Panc1 (cell line): ENCODE results near the gene UNC5B. TPM values are rescaled to one million over a fixed set of nuclear protein-coding genes. Genes with fewer than 3 reads are reported as not detected.

Experiments used
- ATAC-seq: fragments of 200-7000 bp; cut with Tn5 transposase; 2 replicates; pipeline ENCODE4 v1.9.1; 2020; ENCODE audit warnings: mild to moderate bottlenecking, moderate library complexity
- BruUV-seq: library from RNA; stranded (reverse); fragments of 400-500 nt; replicated peaks from 2 replicates; lab custom pipeline; 2021; lab: Mats Ljungman, UMichigan
- CTCF ChIA-PET: fragments of 300-600 bp; sonication (Branson Sonifier 250); formaldehyde crosslinking; loops from one replicate; lab custom pipeline; 2022; ENCODE audit warnings: antibody characterized with exemption; lab: Charles Lee
- POLR2A ChIA-PET: fragments of 300-600 bp; sonication (Branson Sonifier 250); formaldehyde crosslinking; loops from one replicate; lab custom pipeline; 2022; ENCODE audit warnings: antibody characterized with exemption; lab: Charles Lee
- DNase-seq: peaks from one replicate; pipeline ENCODE4 v3.0.0-alpha.2; 2010; ENCODE audit warnings: low read depth, low spot score
- H3K27ac ChIP-seq: 2 replicates; pipeline ENCODE4 v1.5.1; 2011; ENCODE audit warnings: mild to moderate bottlenecking, low read length, inconsistent platforms
- H3K27me3 ChIP-seq: fragments of 200-500 bp; sonication (Bioruptor generic); 2 replicates; pipeline ENCODE4 v1.6.0; 2014; ENCODE audit warnings: low read length, inconsistent platforms; ENCODE audit not compliant: control insufficient read depth, insufficient read depth
- H3K36me3 ChIP-seq: fragments of 200-500 bp; sonication (Bioruptor generic); 2 replicates; pipeline ENCODE4 v1.5.1; 2014; ENCODE audit warnings: inconsistent platforms, mild to moderate bottlenecking, low read length, moderate library complexity; ENCODE audit not compliant: control insufficient read depth, insufficient read depth
- H3K4me1 ChIP-seq: 2 replicates; pipeline ENCODE4 v1.5.1; 2011; ENCODE audit warnings: inconsistent platforms, mild to moderate bottlenecking, low read length, moderate library complexity; ENCODE audit not compliant: control insufficient read depth, insufficient read depth
- H3K4me3 ChIP-seq, 2 experiments: 2 replicates each; pipeline ENCODE4 v1.5.1; 2011 to 2012; ENCODE audit warnings: low read depth in 2 of 2, low read length in 2 of 2, mild to moderate bottlenecking in 2 of 2, inconsistent platforms in 1 of 2, moderate library complexity in 1 of 2
- H3K9me3 ChIP-seq: fragments of 200-500 bp; sonication (Bioruptor generic); 2 replicates; pipeline ENCODE4 v1.5.1; 2014; ENCODE audit warnings: low read depth, mild to moderate bottlenecking, inconsistent platforms, low read length, moderate library complexity; ENCODE audit not compliant: control insufficient read depth, insufficient read depth
- POLR2AphosphoS5 ChIP-seq: IDR thresholded peaks from 2 replicates; pipeline ENCODE4 v1.6.1; 2012; ENCODE audit warnings: mild to moderate bottlenecking, low read depth, low read length, moderate library complexity
- SIN3A ChIP-seq: IDR thresholded peaks from 2 replicates; pipeline ENCODE4 v1.6.1; 2012; ENCODE audit warnings: low read depth, mild to moderate bottlenecking, low read length, moderate library complexity, borderline replicate concordance; ENCODE audit not compliant: insufficient read depth
- TCF7L2 ChIP-seq: IDR thresholded peaks from 2 replicates; pipeline ENCODE4 v1.6.1; 2011; ENCODE audit warnings: mild to moderate bottlenecking, low read depth, low read length, inconsistent platforms
- in situ Hi-C: cut with HindIII; loops from 2 replicates; pipeline ENCODE4 v1.10.0; 2016; ENCODE audit warnings: low sequenced_read_pairs, low pct_unique_long_range_greater_than_20kb
- intact Hi-C: fragments of 100-400 bp; cut with micrococcal nuclease; formaldehyde crosslinking; loops from one replicate; pipeline ENCODE4 v1.10.0; 2022; ENCODE audit not compliant: unreplicated experiment
- total RNA-seq: library from RNA; stranded (reverse); gene quantifications from one replicate; pipeline ENCODE4 v1.2.1, GENCODE V29; 2021; ENCODE audit not compliant: unreplicated experiment
- TF ChIP-seq, protein P1 (sequence below), 2 experiments: IDR thresholded peaks; 2 replicates each; pipeline ENCODE4 v1.6.1; 2011 to 2012; ENCODE audit warnings: low read depth in 2 of 2, control low read depth in 1 of 2, low read length in 1 of 2, mild to moderate bottlenecking in 1 of 2, moderate library complexity in 1 of 2; ENCODE audit not compliant: insufficient read depth in 1 of 2
- TF ChIP-seq, protein P2 (sequence below): fragments of 450-650 bp; IDR thresholded peaks from 2 replicates; pipeline ENCODE4 v1.5.1; 2017; ENCODE audit warnings: mild to moderate bottlenecking

Gene UNC5B
- total RNA-seq, 1 experiment from 2014 or later, result 1.1 TPM

DNA sequence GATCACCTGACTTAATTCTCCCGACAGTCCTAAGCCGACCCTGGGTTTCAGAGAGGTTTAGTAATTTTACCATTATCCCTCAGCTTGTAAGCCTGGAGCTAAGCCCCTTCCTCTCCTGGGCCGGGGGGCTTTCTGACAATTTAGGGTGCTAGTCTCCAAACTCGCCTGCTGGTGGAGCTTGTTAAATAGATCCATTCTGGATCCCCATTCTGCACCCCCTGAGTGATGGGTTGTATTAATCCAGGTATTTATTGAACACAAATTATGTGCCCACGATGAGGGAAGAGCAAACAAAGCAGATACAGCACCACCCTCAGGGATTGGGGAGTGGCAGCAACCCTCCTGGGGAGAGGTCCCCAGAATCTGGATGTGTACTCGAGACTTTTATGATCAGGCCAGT is 105.4 kb downstream of the UNC5B start:
- ChIA-PET POLR2A (no interaction called here), CTCF (interaction anchor here (0.7 kb wide), 1 partner anchor 366 kb away, joined by 3 read pairs; no protein-coding TSS in a partner anchor)
- Histone ChIP-seq H3K4me3 (no peak overlapping the region), H3K36me3 (no peaks in the 10 kb centered on the region), H3K4me1 (peaks cover 10% of the 10 kb centered on the region), H3K9me3 (no peaks in the 10 kb centered on the region), H3K27ac (no peak overlapping the region), H3K27me3 (no peaks in the 10 kb centered on the region)
- BruUV-seq, result no TSS peak
- intact Hi-C loops (loop anchor here (5.0 to 10.0 kb wide), 2 partner anchors 65 to 497 kb away; no protein-coding TSS in a partner anchor), in situ Hi-C loops (no loop called here)
- TF ChIP-seq POLR2AphosphoS5, result no peak
- TF ChIP-seq, protein P1, sequence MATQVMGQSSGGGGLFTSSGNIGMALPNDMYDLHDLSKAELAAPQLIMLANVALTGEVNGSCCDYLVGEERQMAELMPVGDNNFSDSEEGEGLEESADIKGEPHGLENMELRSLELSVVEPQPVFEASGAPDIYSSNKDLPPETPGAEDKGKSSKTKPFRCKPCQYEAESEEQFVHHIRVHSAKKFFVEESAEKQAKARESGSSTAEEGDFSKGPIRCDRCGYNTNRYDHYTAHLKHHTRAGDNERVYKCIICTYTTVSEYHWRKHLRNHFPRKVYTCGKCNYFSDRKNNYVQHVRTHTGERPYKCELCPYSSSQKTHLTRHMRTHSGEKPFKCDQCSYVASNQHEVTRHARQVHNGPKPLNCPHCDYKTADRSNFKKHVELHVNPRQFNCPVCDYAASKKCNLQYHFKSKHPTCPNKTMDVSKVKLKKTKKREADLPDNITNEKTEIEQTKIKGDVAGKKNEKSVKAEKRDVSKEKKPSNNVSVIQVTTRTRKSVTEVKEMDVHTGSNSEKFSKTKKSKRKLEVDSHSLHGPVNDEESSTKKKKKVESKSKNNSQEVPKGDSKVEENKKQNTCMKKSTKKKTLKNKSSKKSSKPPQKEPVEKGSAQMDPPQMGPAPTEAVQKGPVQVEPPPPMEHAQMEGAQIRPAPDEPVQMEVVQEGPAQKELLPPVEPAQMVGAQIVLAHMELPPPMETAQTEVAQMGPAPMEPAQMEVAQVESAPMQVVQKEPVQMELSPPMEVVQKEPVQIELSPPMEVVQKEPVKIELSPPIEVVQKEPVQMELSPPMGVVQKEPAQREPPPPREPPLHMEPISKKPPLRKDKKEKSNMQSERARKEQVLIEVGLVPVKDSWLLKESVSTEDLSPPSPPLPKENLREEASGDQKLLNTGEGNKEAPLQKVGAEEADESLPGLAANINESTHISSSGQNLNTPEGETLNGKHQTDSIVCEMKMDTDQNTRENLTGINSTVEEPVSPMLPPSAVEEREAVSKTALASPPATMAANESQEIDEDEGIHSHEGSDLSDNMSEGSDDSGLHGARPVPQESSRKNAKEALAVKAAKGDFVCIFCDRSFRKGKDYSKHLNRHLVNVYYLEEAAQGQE (IDR thresholded peaks at IDR 0.05; ENCODE audit: insufficient read depth in 1 of 2, low read depth in 2 of 2, low read length in 1 of 2), result no peak
- TF ChIP-seq, protein P2, sequence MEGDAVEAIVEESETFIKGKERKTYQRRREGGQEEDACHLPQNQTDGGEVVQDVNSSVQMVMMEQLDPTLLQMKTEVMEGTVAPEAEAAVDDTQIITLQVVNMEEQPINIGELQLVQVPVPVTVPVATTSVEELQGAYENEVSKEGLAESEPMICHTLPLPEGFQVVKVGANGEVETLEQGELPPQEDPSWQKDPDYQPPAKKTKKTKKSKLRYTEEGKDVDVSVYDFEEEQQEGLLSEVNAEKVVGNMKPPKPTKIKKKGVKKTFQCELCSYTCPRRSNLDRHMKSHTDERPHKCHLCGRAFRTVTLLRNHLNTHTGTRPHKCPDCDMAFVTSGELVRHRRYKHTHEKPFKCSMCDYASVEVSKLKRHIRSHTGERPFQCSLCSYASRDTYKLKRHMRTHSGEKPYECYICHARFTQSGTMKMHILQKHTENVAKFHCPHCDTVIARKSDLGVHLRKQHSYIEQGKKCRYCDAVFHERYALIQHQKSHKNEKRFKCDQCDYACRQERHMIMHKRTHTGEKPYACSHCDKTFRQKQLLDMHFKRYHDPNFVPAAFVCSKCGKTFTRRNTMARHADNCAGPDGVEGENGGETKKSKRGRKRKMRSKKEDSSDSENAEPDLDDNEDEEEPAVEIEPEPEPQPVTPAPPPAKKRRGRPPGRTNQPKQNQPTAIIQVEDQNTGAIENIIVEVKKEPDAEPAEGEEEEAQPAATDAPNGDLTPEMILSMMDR, result no peak
- TF ChIP-seq TCF7L2, result no peak
- TF ChIP-seq SIN3A, result no peak
- no peak for ATAC-seq
- DNase-seq, result no peak

DNA sequence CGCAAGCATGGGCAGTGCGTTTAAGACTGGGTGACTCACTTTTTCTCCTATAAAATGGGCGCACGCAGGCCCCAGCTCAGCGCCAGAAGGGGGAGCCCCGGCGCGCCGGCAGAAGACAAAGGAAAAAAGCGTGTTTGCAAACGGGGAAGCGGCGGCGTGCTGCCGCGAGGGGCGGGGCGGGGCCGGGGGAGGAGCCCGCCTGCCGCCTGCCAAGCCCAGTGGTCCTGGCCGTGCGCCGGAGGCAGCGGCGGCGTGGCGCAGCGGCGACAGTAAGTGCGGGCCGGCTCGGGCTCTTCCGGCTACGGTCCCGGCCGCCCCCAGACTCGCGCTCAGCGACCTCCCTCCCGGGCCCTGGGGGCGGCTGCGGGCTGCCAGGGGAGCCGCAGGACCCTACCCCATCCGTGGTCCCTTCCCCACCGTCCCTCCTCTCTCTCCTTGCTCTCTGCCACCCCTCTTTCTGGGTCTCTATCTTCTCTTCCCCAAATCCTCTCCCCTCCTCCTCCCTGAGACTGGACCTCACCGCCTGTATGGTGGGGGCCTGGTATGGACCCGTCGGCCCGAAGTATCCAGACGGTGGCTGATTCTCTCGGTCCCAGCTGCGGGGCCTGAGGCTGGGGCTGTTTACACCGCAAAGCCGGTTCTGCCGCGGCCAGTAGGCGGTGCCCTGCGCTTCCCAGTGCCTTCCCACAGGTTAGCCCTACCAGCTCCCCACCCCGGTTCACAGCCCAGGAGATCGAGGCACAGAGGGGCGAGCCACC is 106.9 kb downstream of the UNC5B start, which contains the start of gene SLC29A3:
TSS of gene SLC29A3 (plus strand) at position 218 of the 758 bp plus-strand sequence. CDS start at position 269, 51 bp downstream.
- ATAC-seq (peak; percentile 95), DNase-seq (no peak)
- H3K4me1 ChIP-seq, result peaks cover 10% of the 10 kb centered on the region
- H3K36me3 ChIP-seq, result no peaks in the 10 kb centered on the region
- ChIA-PET CTCF (interaction anchor here (0.6 to 1.4 kb wide), 10 partner anchors 17 to 521 kb away, joined by 3 to 9 read pairs (median 5); no protein-coding TSS in a partner anchor), POLR2A (interaction anchor here (0.6 to 0.7 kb wide), 3 partner anchors 9 to 173 kb away, joined by 3 to 12 read pairs (median 9); no protein-coding TSS in a partner anchor)
- in situ Hi-C loops (no loop called here), intact Hi-C loops (loop anchor here (5.0 to 10.0 kb wide), 2 partner anchors 63 to 496 kb away; no protein-coding TSS in a partner anchor)
- H3K27ac ChIP-seq, result peak within 1 kb of the TSS; percentile 69
- H3K9me3 ChIP-seq, result no peaks in the 10 kb centered on the region
- peak within 1 kb of the TSS; percentile 75 to 80 for H3K4me3 ChIP-seq
- H3K27me3 ChIP-seq, result no peaks in the 10 kb centered on the region
- BruUV-seq, result no TSS peak
- TF ChIP-seq, protein P2, result peak; percentile 93
- peak; percentile 74 for TF ChIP-seq TCF7L2
- 0 out of 2 replicates have a peak, but pooled peaks have one; percentile 32 for TF ChIP-seq POLR2AphosphoS5
- no peak for TF ChIP-seq SIN3A
